Neural cell (in vitro differentiated cells): ENCODE data around the gene RELN. TPM values are rescaled to one million over a fixed set of nuclear protein-coding genes. Genes with fewer than 3 reads are reported as not detected.
A peak's percentile ranks its signal among the peaks of the same experiment; 100 is the strongest.

Experiments used
- H2AFZ ChIP-seq: fragments of 200-600, 300-800 bp; sonication (generic), shearing (Covaris generic); 2 replicates; pipeline ENCODE4 v1.6.0; 2014; ENCODE audit warnings: low read depth, mild to moderate bottlenecking, antibody characterized with exemption, low read length, moderate library complexity
- H3F3A ChIP-seq: fragments of 200-600 bp; shearing (Covaris generic); 2 replicates; pipeline ENCODE4 v1.6.1; 2016; ENCODE audit warnings: mild to moderate bottlenecking, moderate library complexity, mixed read lengths, antibody characterized with exemption, low read length; ENCODE audit not compliant: insufficient read depth, poor library complexity, severe bottlenecking
- H3K27ac ChIP-seq: fragments of 200-600, 300-800 bp; sonication (generic), shearing (Covaris generic); 2 replicates; pipeline ENCODE4 v1.5.1; 2014; ENCODE audit warnings: mild to moderate bottlenecking, low read length, moderate library complexity
- H3K27me3 ChIP-seq: fragments of 300-800, 200-600 bp; sonication (generic), shearing (Covaris generic); 2 replicates; pipeline ENCODE4 v1.6.0; 2014; ENCODE audit warnings: mild to moderate bottlenecking, low read depth, low read length, moderate library complexity; ENCODE audit not compliant: insufficient read depth
- H3K36me3 ChIP-seq: fragments of 300-800, 200-600 bp; sonication (generic), shearing (Covaris generic); 2 replicates; pipeline ENCODE4 v1.5.1; 2014; ENCODE audit warnings: mild to moderate bottlenecking, antibody characterized with exemption, low read length, moderate library complexity; ENCODE audit not compliant: insufficient read depth
- H3K4me2 ChIP-seq: fragments of 300-800, 200-600 bp; sonication (generic), shearing (Covaris generic); 2 replicates; pipeline ENCODE4 v1.6.0; 2014; ENCODE audit warnings: mild to moderate bottlenecking, low read length
- H3K4me3 ChIP-seq: fragments of 300-800, 200-600 bp; sonication (generic), shearing (Covaris generic); 2 replicates; pipeline ENCODE4 v1.5.1; 2014; ENCODE audit warnings: mild to moderate bottlenecking, low read length, moderate library complexity
- H3K79me2 ChIP-seq: fragments of 200-600 bp; shearing (Covaris generic); replicated peaks from 2 replicates; pipeline ENCODE4 v1.6.0; 2014; ENCODE audit warnings: mild to moderate bottlenecking, low read length, moderate library complexity; ENCODE audit not compliant: insufficient read depth
- H3K9ac ChIP-seq: fragments of 300-800, 200-600 bp; sonication (generic), shearing (Covaris generic); 2 replicates; pipeline ENCODE4 v1.6.1; 2016; ENCODE audit warnings: mild to moderate bottlenecking, low read length, mixed read lengths
- H3K9me2 ChIP-seq: fragments of 200-600 bp; shearing (Covaris generic); 2 replicates; pipeline ENCODE4 v1.6.1; 2016; ENCODE audit warnings: mild to moderate bottlenecking, low read length, mixed read lengths; ENCODE audit not compliant: insufficient read depth
- H3K9me3 ChIP-seq: fragments of 200-600, 300-800 bp; sonication (generic), shearing (Covaris generic); 2 replicates; pipeline ENCODE4 v1.6.1; 2016; ENCODE audit warnings: mild to moderate bottlenecking, mixed run types, low read length, moderate library complexity, mixed read lengths
- H4K20me1 ChIP-seq: fragments of 200-600 bp; shearing (Covaris generic); 2 replicates; pipeline ENCODE4 v1.6.1; 2016; ENCODE audit warnings: mild to moderate bottlenecking, mixed run types; ENCODE audit not compliant: insufficient read depth
- CTCF ChIP-seq: fragments of 450-650 bp; IDR thresholded peaks from 2 replicates; pipeline ENCODE4 v1.5.1; 2014; ENCODE audit warnings: antibody characterized with exemption, mild to moderate bottlenecking, moderate library complexity; ENCODE audit not compliant: poor library complexity, severe bottlenecking
- EP300 ChIP-seq: fragments of 450-650 bp; conservative IDR thresholded peaks from 2 replicates; pipeline ENCODE4 v1.6.1; 2014; ENCODE audit warnings: antibody characterized with exemption, mild to moderate bottlenecking, moderate library complexity; ENCODE audit not compliant: poor library complexity, severe bottlenecking
- EZH2 ChIP-seq: fragments of 200-600, 300-800 bp; shearing (Covaris generic), sonication (generic); IDR thresholded peaks from 2 replicates; pipeline ENCODE4 v1.6.1; 2014; ENCODE audit warnings: antibody characterized with exemption, low read length, borderline replicate concordance, mild to moderate bottlenecking; ENCODE audit not compliant: insufficient read depth, poor library complexity, severe bottlenecking
- MXI1 ChIP-seq: fragments of 450-650 bp; conservative IDR thresholded peaks from 2 replicates; pipeline ENCODE4 v1.6.1; 2014; ENCODE audit warnings: antibody characterized with exemption, mild to moderate bottlenecking; ENCODE audit not compliant: poor library complexity, severe bottlenecking
- POLR2AphosphoS5 ChIP-seq: IDR thresholded peaks from 2 replicates; pipeline ENCODE4 v1.6.1; 2012
- RAD21 ChIP-seq: fragments of 450-650 bp; conservative IDR thresholded peaks from 2 replicates; pipeline ENCODE4 v1.6.1; 2014; ENCODE audit warnings: antibody characterized with exemption, mild to moderate bottlenecking, moderate library complexity
- REST ChIP-seq: IDR thresholded peaks from 2 replicates; pipeline ENCODE4 v1.6.1; 2012; ENCODE audit warnings: borderline replicate concordance
- SMC3 ChIP-seq: fragments of 450-650 bp; conservative IDR thresholded peaks from 2 replicates; pipeline ENCODE4 v1.6.1; 2014; ENCODE audit warnings: antibody characterized with exemption, mild to moderate bottlenecking, moderate library complexity; ENCODE audit not compliant: poor library complexity
- TAF1 ChIP-seq: IDR thresholded peaks from 2 replicates; pipeline ENCODE4 v1.6.1; 2012; ENCODE audit warnings: low read depth
- polyA plus RNA-seq: library from polyadenylated mRNA; depleted of rRNA; stranded (reverse); fragments of >200 nt; gene quantifications from 2 replicates; pipeline ENCODE4 v1.2.3, GENCODE V29; 2014

The RELN gene
- polyA plus RNA-seq, 1 donor from 2014 or later, result 178 TPM

- H4K20me1 ChIP-seq, result no peaks in the 10 kb centered on the region
- H3K27me3 ChIP-seq, result no peaks in the 10 kb centered on the region
- no peak overlapping the region for H3K4me3 ChIP-seq
- H3K9me3 ChIP-seq, result no peaks in the 10 kb centered on the region
- H3F3A ChIP-seq, result peaks cover 6% of the 10 kb centered on the region
- H3K9ac ChIP-seq, result no peak overlapping the region
- H3K36me3 ChIP-seq, result no peaks in the 10 kb centered on the region
- H3K4me2 ChIP-seq, result no peak overlapping the region
- H3K27ac ChIP-seq, result peak overlapping the region; percentile 23
- H3K9me2 ChIP-seq, result no peaks in the 10 kb centered on the region
- peak; percentile 29 for TF ChIP-seq POLR2AphosphoS5
- TF ChIP-seq SMC3, result no peak
- no peaks in the 10 kb centered on the region for H3K79me2 ChIP-seq
- no peak overlapping the region for H2AFZ ChIP-seq
Measured at GRCh38 chr7:103686064-103686463, 303.4 kb downstream of the RELN start.

- H3F3A ChIP-seq, result peaks cover 6% of the 10 kb centered on the region
- TF ChIP-seq EP300, result no peak
- TF ChIP-seq REST, result no peak
- no peak for TF ChIP-seq CTCF
- TF ChIP-seq EZH2, result no peak
- no peak for TF ChIP-seq RAD21
- TF ChIP-seq SMC3, result no peak
- no peak for TF ChIP-seq MXI1
- TF ChIP-seq TAF1, result no peak
- no peak for TF ChIP-seq POLR2AphosphoS5
- H3K27me3 ChIP-seq, result no peaks in the 10 kb centered on the region
- peak overlapping the region; percentile 23 for H3K27ac ChIP-seq
- no peaks in the 10 kb centered on the region for H3K36me3 ChIP-seq
- no peak overlapping the region for H3K4me2 ChIP-seq
- no peaks in the 10 kb centered on the region for H4K20me1 ChIP-seq
- no peak overlapping the region for H2AFZ ChIP-seq
- no peak overlapping the region for H3K9ac ChIP-seq
- H3K79me2 ChIP-seq, result no peaks in the 10 kb centered on the region
- no peaks in the 10 kb centered on the region for H3K9me2 ChIP-seq
- no peak overlapping the region for H3K4me3 ChIP-seq
- H3K9me3 ChIP-seq, result no peaks in the 10 kb centered on the region
Measured at GRCh38 chr7:103685646-103686045, 303.8 kb downstream of the RELN start.

- H3K9ac ChIP-seq, result no peak overlapping the region
- TF ChIP-seq EP300, result no peak
- TF ChIP-seq REST, result no peak
- TF ChIP-seq POLR2AphosphoS5, result no peak
- TF ChIP-seq MXI1, result no peak
- TF ChIP-seq RAD21, result no peak
- no peak for TF ChIP-seq CTCF
- TF ChIP-seq TAF1, result no peak
- no peak for TF ChIP-seq SMC3
- no peak for TF ChIP-seq EZH2
- no peaks in the 10 kb centered on the region for H3K27me3 ChIP-seq
- H3K27ac ChIP-seq, result no peak overlapping the region
- peaks cover 6% of the 10 kb centered on the region for H3F3A ChIP-seq
- H3K36me3 ChIP-seq, result no peaks in the 10 kb centered on the region
- H3K9me3 ChIP-seq, result no peaks in the 10 kb centered on the region
- H3K79me2 ChIP-seq, result no peaks in the 10 kb centered on the region
- H4K20me1 ChIP-seq, result no peaks in the 10 kb centered on the region
- H2AFZ ChIP-seq, result no peak overlapping the region
- no peak overlapping the region for H3K4me3 ChIP-seq
- H3K4me2 ChIP-seq, result no peak overlapping the region
- no peaks in the 10 kb centered on the region for H3K9me2 ChIP-seq
Measured at GRCh38 chr7:103683348-103683747, 306.1 kb downstream of the RELN start.
